ENCODE results near the gene FAM20A.

DNA sequence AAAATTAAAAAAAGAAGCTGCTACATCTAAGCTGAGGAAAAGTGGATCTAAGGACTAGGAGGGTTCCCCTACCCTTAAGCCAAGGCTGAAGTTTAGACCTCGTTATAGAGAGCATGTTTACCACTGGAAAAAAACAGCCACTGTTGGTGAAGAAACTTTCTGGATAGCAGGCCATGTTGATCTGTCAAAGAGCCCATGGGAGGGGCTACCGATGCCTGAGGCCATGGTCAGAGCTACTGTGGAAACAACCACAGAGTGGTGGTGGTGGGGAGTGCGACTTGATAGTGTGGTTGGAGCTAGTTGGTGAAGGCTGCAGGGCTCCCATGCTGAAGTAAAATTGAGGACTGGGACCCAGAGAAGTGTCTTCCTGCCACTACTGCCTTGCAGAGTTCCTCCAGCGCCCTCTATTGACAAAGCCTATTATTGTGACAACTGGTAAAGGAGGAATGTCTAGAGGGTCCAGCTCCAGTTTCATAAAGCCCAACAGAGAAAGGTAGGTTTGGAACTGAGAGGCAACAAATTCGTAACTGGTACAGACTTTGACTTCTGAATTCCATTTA, 12.7 kb upstream of the FAM20A start:
- TF ChIP-seq, protein P1, sequence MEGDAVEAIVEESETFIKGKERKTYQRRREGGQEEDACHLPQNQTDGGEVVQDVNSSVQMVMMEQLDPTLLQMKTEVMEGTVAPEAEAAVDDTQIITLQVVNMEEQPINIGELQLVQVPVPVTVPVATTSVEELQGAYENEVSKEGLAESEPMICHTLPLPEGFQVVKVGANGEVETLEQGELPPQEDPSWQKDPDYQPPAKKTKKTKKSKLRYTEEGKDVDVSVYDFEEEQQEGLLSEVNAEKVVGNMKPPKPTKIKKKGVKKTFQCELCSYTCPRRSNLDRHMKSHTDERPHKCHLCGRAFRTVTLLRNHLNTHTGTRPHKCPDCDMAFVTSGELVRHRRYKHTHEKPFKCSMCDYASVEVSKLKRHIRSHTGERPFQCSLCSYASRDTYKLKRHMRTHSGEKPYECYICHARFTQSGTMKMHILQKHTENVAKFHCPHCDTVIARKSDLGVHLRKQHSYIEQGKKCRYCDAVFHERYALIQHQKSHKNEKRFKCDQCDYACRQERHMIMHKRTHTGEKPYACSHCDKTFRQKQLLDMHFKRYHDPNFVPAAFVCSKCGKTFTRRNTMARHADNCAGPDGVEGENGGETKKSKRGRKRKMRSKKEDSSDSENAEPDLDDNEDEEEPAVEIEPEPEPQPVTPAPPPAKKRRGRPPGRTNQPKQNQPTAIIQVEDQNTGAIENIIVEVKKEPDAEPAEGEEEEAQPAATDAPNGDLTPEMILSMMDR (IDR thresholded peaks at IDR 0.05; ENCODE audit: low read depth, low read length): peak; percentile 90
- no peak for TF ChIP-seq EZH2phosphoT487 (IDR thresholded peaks at IDR 0.05; ENCODE audit: low read depth)

All from OCI-LY3 (cell line).